Activated CD8-positive, alpha-beta memory T cell treated with anti-CD3 and anti-CD28 coated beads, Interleukin-2, amount 50 U/mL, for 24 hours (primary cell): ENCODE data around the gene MICU2.

Source experiments
- DNase-seq: peaks from one replicate; pipeline ENCODE4 v3.0.0-alpha.2; 2020; ENCODE audit errors: extremely low read depth

Gene MICU2

GRCh38 chr13:21603531-21604448 is at the start of gene MICU2:
TSS of gene MICU2 (minus strand) at chr13:21604170. CDS start at chr13:21604148, 22 bp downstream.
- DNase-seq: peak; percentile 93

GRCh38 chr13:21641629-21642028 is 37.7 kb upstream of the MICU2 start:
- no peak for DNase-seq

DNA sequence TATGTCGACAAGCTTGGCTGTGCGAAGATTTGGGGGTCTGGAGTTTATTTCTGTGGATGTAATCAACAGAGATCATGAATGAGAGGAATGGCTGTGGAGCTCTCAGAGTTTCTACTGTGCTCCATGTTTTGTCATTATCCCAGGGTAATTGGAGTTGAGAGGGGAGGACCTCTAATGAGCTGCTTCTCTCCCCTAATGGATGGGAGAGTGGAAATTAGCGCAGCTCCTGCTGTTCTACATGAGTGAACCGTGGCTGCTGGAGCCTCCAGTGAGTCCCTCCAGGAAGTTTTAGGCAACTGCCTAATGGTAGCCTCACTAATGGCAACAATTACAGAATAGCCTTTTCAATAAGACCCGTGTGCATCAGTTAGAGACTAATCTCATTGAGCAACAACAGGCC is 35.6 kb upstream of the MICU2 start:
- no peak for DNase-seq

- no peak for DNase-seq
These were observed 34.6 kb upstream of the MICU2 start for GRCh38 chr13:21638319-21639282.

DNA sequence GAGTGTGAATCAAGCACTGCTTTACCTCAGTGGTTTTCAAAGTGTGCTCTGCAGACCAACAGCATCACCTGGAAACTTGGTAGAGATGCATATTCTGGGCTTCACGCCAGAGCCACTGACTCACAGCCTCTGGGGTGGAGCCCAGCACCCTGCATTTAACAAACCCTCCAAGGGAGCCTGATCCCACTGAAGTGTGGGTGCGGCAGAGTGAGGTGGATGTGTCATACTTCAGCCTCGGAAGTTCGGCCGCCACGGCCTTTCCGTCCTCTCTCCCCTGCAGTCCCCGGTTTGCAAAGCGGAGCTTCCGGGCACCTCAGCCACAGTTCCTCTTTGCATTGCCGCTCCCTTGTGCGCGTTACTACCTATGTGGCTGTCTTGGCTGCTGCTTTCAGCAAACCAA is 33.3 kb upstream of the MICU2 start:
- DNase-seq: no peak

- DNase-seq: no peak
These were observed 32.7 kb upstream of the MICU2 start for GRCh38 chr13:21636656-21637055.

- no peak for DNase-seq
These were observed 28.2 kb upstream of the MICU2 start for GRCh38 chr13:21632196-21632595.

- no peak for DNase-seq
These were observed 21.4 kb upstream of the MICU2 start for GRCh38 chr13:21625366-21625765.

GRCh38 chr13:21620861-21621260 is 16.9 kb upstream of the MICU2 start:
- DNase-seq: no peak

- no peak for DNase-seq
These were observed 15.8 kb upstream of the MICU2 start for GRCh38 chr13:21619633-21620220.

- no peak for DNase-seq
These were observed 12.9 kb upstream of the MICU2 start for GRCh38 chr13:21616880-21617279.

GRCh38 chr13:21616205-21616866 is 12.4 kb upstream of the MICU2 start:
- DNase-seq: no peak

GRCh38 chr13:21615427-21615826 is 11.5 kb upstream of the MICU2 start:
- no peak for DNase-seq

GRCh38 chr13:21613791-21614190 is 9.8 kb upstream of the MICU2 start:
- DNase-seq: no peak

DNA sequence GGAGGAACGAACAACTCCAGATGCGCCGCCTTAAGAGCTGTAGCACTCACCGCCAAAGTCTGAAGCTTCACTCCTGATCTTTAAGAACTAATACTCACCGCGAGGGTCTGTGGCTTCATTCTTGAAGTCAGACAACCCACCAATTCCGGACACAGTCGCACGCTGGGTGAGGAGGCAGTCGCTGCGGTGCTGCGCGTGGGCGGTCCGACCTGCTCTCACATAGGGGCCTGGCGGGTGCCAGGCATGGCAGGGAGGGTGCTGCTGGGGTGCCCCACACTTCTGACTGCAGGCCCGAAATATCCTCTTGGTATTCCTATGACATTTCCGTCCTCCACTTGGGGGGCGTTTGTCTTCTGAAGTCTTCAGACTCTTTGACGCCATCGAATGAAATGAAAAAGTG is 7.4 kb upstream of the MICU2 start:
- DNase-seq: no peak

GRCh38 chr13:21610687-21611086 is 6.7 kb upstream of the MICU2 start:
- no peak for DNase-seq

DNA sequence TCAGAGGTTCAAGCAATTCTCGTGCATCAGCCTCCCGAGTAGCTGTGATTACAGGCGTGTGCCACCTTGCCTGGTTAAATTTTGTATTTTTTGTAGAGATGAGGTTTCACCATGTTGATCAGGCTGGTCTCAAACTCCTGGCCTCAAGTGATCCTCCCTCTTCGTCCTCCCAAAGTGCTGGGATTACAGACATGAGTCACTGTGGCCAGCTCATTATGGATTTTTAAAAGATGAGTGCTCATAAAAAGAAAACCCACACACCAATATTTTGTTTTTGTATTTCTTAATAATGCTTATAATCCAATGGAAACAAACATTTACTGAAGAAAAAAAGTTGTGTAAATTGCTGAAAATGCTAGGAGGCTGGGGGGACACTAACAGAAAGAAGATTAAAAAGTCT is 5.0 kb upstream of the MICU2 start:
- no peak for DNase-seq

DNA sequence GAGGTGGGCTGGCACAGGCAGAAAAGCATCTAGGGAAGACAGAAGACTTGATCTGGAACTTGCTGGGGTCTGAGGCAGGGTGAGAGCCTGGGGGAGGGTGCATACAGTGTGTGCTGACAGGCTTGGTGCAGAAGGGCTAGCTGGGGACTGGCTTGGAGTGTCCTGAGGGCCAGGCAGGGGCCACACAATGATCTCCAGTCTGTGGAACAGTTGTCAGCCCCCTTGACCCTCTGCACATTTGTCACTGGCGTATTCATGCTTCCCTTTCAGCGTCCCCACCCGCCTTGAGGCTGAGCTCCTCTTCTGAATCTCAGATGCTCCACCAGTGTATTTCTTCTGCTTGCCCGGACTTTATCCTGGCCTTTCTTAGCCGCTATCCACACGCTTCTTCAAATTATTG is 2.8 kb upstream of the MICU2 start:
- no peak for DNase-seq

DNA sequence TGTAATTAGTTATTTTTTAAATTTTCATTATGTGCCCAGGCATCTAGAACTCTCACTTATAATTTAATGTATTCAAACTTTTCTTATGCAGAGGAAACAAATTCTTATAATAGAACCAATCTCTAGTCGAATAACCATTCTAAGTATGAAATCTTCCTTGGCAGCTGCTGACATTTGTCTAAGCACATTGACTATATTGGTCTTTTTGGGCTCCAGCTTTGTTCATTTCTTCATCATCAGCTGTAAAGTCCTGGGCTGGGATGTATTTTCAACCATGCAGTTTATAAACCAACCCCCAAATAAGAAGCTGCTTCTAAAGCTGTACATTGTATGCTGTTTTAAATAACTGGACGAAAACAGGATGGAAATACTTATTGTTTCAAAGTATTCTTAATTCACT is 2.3 kb upstream of the MICU2 start:
- no peak for DNase-seq

- DNase-seq: no peak
These were observed 7.2 kb downstream of the MICU2 start for GRCh38 chr13:21596722-21597121.

GRCh38 chr13:21595546-21595822 is 8.5 kb downstream of the MICU2 start:
- no peak for DNase-seq
